OCI-LY1 (cell line): ENCODE results near the gene AJAP1.

Experiments
- H2AFZ ChIP-seq: fragments of 200-600 bp; sonication (generic), shearing (Covaris generic); 2 replicates; pipeline ENCODE4 v1.6.0; 2014; ENCODE audit warnings: antibody characterized with exemption, mild to moderate bottlenecking, low read length
- H3F3A ChIP-seq: fragments of 200-600 bp; sonication (generic), shearing (Covaris generic); 2 replicates; pipeline ENCODE4 v1.6.0; 2014; ENCODE audit warnings: mild to moderate bottlenecking, antibody characterized with exemption, low read length, moderate library complexity; ENCODE audit not compliant: insufficient read depth
- H3K27ac ChIP-seq: fragments of 200-600 bp; sonication (generic); 2 replicates; pipeline ENCODE4 v1.5.1; 2014; ENCODE audit warnings: low read length, mixed run types, mild to moderate bottlenecking, low read depth; ENCODE audit not compliant: poor library complexity, severe bottlenecking
- H3K27me3 ChIP-seq: fragments of 200-600 bp; sonication (generic); 2 replicates; pipeline ENCODE4 v1.6.0; 2014; ENCODE audit warnings: antibody characterized with exemption, mild to moderate bottlenecking, low read length, moderate library complexity; ENCODE audit not compliant: insufficient read depth
- H3K36me3 ChIP-seq: fragments of 200-600 bp; sonication (generic); 2 replicates; pipeline ENCODE4 v1.6.1; 2014; ENCODE audit warnings: mild to moderate bottlenecking, antibody characterized with exemption, low read length, moderate library complexity, mixed read lengths; ENCODE audit not compliant: insufficient read depth
- H3K4me1 ChIP-seq: fragments of 200-600 bp; sonication (generic); 2 replicates; pipeline ENCODE4 v1.5.1; 2014; ENCODE audit warnings: mild to moderate bottlenecking, low read length, moderate library complexity; ENCODE audit not compliant: insufficient read depth, severe bottlenecking
- H3K4me2 ChIP-seq: fragments of 200-600 bp; sonication (generic), shearing (Covaris generic); 2 replicates; pipeline ENCODE4 v1.6.1; 2014; ENCODE audit warnings: low read length
- H3K4me3 ChIP-seq: fragments of 200-600 bp; sonication (generic); 2 replicates; pipeline ENCODE4 v1.5.1; 2014; ENCODE audit warnings: low read length, low read depth, mild to moderate bottlenecking, mixed read lengths; ENCODE audit not compliant: poor library complexity, severe bottlenecking
- H3K79me2 ChIP-seq: fragments of 200-600 bp; shearing (Covaris generic); 2 replicates; pipeline ENCODE4 v1.6.1; 2016; ENCODE audit warnings: mixed run types, low read length, mixed read lengths; ENCODE audit not compliant: insufficient read depth
- H3K9ac ChIP-seq: fragments of 200-600 bp; sonication (generic), shearing (Covaris generic); 2 replicates; pipeline ENCODE4 v1.6.1; 2014; ENCODE audit warnings: mild to moderate bottlenecking, low read length, mixed read lengths
- H3K9me2 ChIP-seq: fragments of 200-600 bp; sonication (generic), shearing (Covaris generic); 2 replicates; pipeline ENCODE4 v1.6.1; 2014; ENCODE audit warnings: low read depth, mild to moderate bottlenecking, low read length, mixed read lengths
- H3K9me3 ChIP-seq: fragments of 200-600 bp; shearing (Covaris generic); 2 replicates; pipeline ENCODE4 v1.6.1; 2014; ENCODE audit warnings: low read length, mixed read lengths
- H4K20me1 ChIP-seq: fragments of 200-600 bp; sonication (generic), shearing (Covaris generic); 2 replicates; pipeline ENCODE4 v1.6.0; 2016; ENCODE audit warnings: mild to moderate bottlenecking, low read length; ENCODE audit not compliant: insufficient read depth
- CTCF ChIP-seq: fragments of 200-600 bp; sonication (generic), shearing (Covaris generic); IDR thresholded peaks from 2 replicates; pipeline ENCODE4 v1.5.1; 2017; ENCODE audit warnings: mild to moderate bottlenecking, antibody characterized with exemption, low read length, moderate library complexity, mixed read lengths
- EZH2 ChIP-seq: fragments of 200-600 bp; sonication (generic), shearing (Covaris generic); IDR thresholded peaks from 2 replicates; pipeline ENCODE4 v1.8.0; 2017; ENCODE audit warnings: borderline replicate concordance, mixed run types, mild to moderate bottlenecking, antibody characterized with exemption, low read length, moderate library complexity, mixed read lengths

The AJAP1 gene

GRCh38 chr1:4684864-4685522, 30.6 kb downstream of the AJAP1 start:
- TF ChIP-seq EZH2: no peak
- TF ChIP-seq CTCF: no peak
- Histone ChIP-seq H3K27me3 (no peaks in the 10 kb centered on the region), H3K4me1 (no peaks in the 10 kb centered on the region), H3K4me2 (no peak overlapping the region), H3K79me2 (no peaks in the 10 kb centered on the region), H3K4me3 (no peak overlapping the region), H2AFZ (no peak overlapping the region), H3K27ac (no peak overlapping the region), H3K9me3 (no peaks in the 10 kb centered on the region), H3K9ac (no peak overlapping the region), H3F3A (no peaks in the 10 kb centered on the region), H3K9me2 (no peaks in the 10 kb centered on the region), H4K20me1 (no peaks in the 10 kb centered on the region), H3K36me3 (no peaks in the 10 kb centered on the region)

GRCh38 chr1:4685523-4685865, 31.1 kb downstream of the AJAP1 start:
- H3K9me2 ChIP-seq: no peaks in the 10 kb centered on the region
- no peak overlapping the region for H3K4me2 ChIP-seq
- H4K20me1 ChIP-seq: no peaks in the 10 kb centered on the region
- H3K27me3 ChIP-seq: no peaks in the 10 kb centered on the region
- no peak overlapping the region for H3K9ac ChIP-seq
- no peak overlapping the region for H2AFZ ChIP-seq
- no peaks in the 10 kb centered on the region for H3K4me1 ChIP-seq
- H3K4me3 ChIP-seq: no peak overlapping the region
- no peak overlapping the region for H3K27ac ChIP-seq
- H3K9me3 ChIP-seq: no peaks in the 10 kb centered on the region
- H3F3A ChIP-seq: no peaks in the 10 kb centered on the region
- H3K36me3 ChIP-seq: no peaks in the 10 kb centered on the region
- TF ChIP-seq EZH2 (no peak), CTCF (no peak)
- H3K79me2 ChIP-seq: no peaks in the 10 kb centered on the region

- Histone ChIP-seq H3K4me1 (no peaks in the 10 kb centered on the region), H3K36me3 (no peaks in the 10 kb centered on the region), H3K79me2 (no peaks in the 10 kb centered on the region), H3K27ac (no peak overlapping the region), H3K4me2 (no peak overlapping the region), H3F3A (no peaks in the 10 kb centered on the region), H3K9ac (no peak overlapping the region), H3K9me2 (no peaks in the 10 kb centered on the region), H2AFZ (no peak overlapping the region), H3K9me3 (no peaks in the 10 kb centered on the region), H3K4me3 (no peak overlapping the region), H4K20me1 (no peaks in the 10 kb centered on the region), H3K27me3 (no peaks in the 10 kb centered on the region)
- TF ChIP-seq EZH2 (no peak), CTCF (no peak)
Measured at GRCh38 chr1:4687943-4688342, 33.5 kb downstream of the AJAP1 start.
